Neural cell (in vitro differentiated cells): ENCODE results near the gene NFIB. TPM values are rescaled to one million over a fixed set of nuclear protein-coding genes. Genes with fewer than 3 reads are reported as not detected.

Source experiments
- H2AFZ ChIP-seq: fragments of 200-600, 300-800 bp; sonication (generic), shearing (Covaris generic); 2 replicates; pipeline ENCODE4 v1.6.0; 2014; ENCODE audit warnings: low read depth, mild to moderate bottlenecking, antibody characterized with exemption, low read length, moderate library complexity
- H3F3A ChIP-seq: fragments of 200-600 bp; shearing (Covaris generic); 2 replicates; pipeline ENCODE4 v1.6.1; 2016; ENCODE audit warnings: mild to moderate bottlenecking, moderate library complexity, mixed read lengths, antibody characterized with exemption, low read length; ENCODE audit not compliant: insufficient read depth, poor library complexity, severe bottlenecking
- H3K27ac ChIP-seq: fragments of 200-600, 300-800 bp; sonication (generic), shearing (Covaris generic); 2 replicates; pipeline ENCODE4 v1.5.1; 2014; ENCODE audit warnings: mild to moderate bottlenecking, low read length, moderate library complexity
- H3K27me3 ChIP-seq: fragments of 300-800, 200-600 bp; sonication (generic), shearing (Covaris generic); 2 replicates; pipeline ENCODE4 v1.6.0; 2014; ENCODE audit warnings: mild to moderate bottlenecking, low read depth, low read length, moderate library complexity; ENCODE audit not compliant: insufficient read depth
- H3K36me3 ChIP-seq: fragments of 300-800, 200-600 bp; sonication (generic), shearing (Covaris generic); 2 replicates; pipeline ENCODE4 v1.5.1; 2014; ENCODE audit warnings: mild to moderate bottlenecking, antibody characterized with exemption, low read length, moderate library complexity; ENCODE audit not compliant: insufficient read depth
- H3K4me2 ChIP-seq: fragments of 300-800, 200-600 bp; sonication (generic), shearing (Covaris generic); 2 replicates; pipeline ENCODE4 v1.6.0; 2014; ENCODE audit warnings: mild to moderate bottlenecking, low read length
- H3K4me3 ChIP-seq: fragments of 300-800, 200-600 bp; sonication (generic), shearing (Covaris generic); 2 replicates; pipeline ENCODE4 v1.5.1; 2014; ENCODE audit warnings: mild to moderate bottlenecking, low read length, moderate library complexity
- H3K79me2 ChIP-seq: fragments of 200-600 bp; shearing (Covaris generic); replicated peaks from 2 replicates; pipeline ENCODE4 v1.6.0; 2014; ENCODE audit warnings: mild to moderate bottlenecking, low read length, moderate library complexity; ENCODE audit not compliant: insufficient read depth
- H3K9ac ChIP-seq: fragments of 300-800, 200-600 bp; sonication (generic), shearing (Covaris generic); 2 replicates; pipeline ENCODE4 v1.6.1; 2016; ENCODE audit warnings: mild to moderate bottlenecking, low read length, mixed read lengths
- H3K9me2 ChIP-seq: fragments of 200-600 bp; shearing (Covaris generic); 2 replicates; pipeline ENCODE4 v1.6.1; 2016; ENCODE audit warnings: mild to moderate bottlenecking, low read length, mixed read lengths; ENCODE audit not compliant: insufficient read depth
- H3K9me3 ChIP-seq: fragments of 200-600, 300-800 bp; sonication (generic), shearing (Covaris generic); 2 replicates; pipeline ENCODE4 v1.6.1; 2016; ENCODE audit warnings: mild to moderate bottlenecking, mixed run types, low read length, moderate library complexity, mixed read lengths
- H4K20me1 ChIP-seq: fragments of 200-600 bp; shearing (Covaris generic); 2 replicates; pipeline ENCODE4 v1.6.1; 2016; ENCODE audit warnings: mild to moderate bottlenecking, mixed run types; ENCODE audit not compliant: insufficient read depth
- EP300 ChIP-seq: fragments of 450-650 bp; conservative IDR thresholded peaks from 2 replicates; pipeline ENCODE4 v1.6.1; 2014; ENCODE audit warnings: antibody characterized with exemption, mild to moderate bottlenecking, moderate library complexity; ENCODE audit not compliant: poor library complexity, severe bottlenecking
- EZH2 ChIP-seq: fragments of 200-600, 300-800 bp; shearing (Covaris generic), sonication (generic); IDR thresholded peaks from 2 replicates; pipeline ENCODE4 v1.6.1; 2014; ENCODE audit warnings: antibody characterized with exemption, low read length, borderline replicate concordance, mild to moderate bottlenecking; ENCODE audit not compliant: insufficient read depth, poor library complexity, severe bottlenecking
- MXI1 ChIP-seq: fragments of 450-650 bp; conservative IDR thresholded peaks from 2 replicates; pipeline ENCODE4 v1.6.1; 2014; ENCODE audit warnings: antibody characterized with exemption, mild to moderate bottlenecking; ENCODE audit not compliant: poor library complexity, severe bottlenecking
- POLR2AphosphoS5 ChIP-seq: IDR thresholded peaks from 2 replicates; pipeline ENCODE4 v1.6.1; 2012
- RAD21 ChIP-seq: fragments of 450-650 bp; conservative IDR thresholded peaks from 2 replicates; pipeline ENCODE4 v1.6.1; 2014; ENCODE audit warnings: antibody characterized with exemption, mild to moderate bottlenecking, moderate library complexity
- SMC3 ChIP-seq: fragments of 450-650 bp; conservative IDR thresholded peaks from 2 replicates; pipeline ENCODE4 v1.6.1; 2014; ENCODE audit warnings: antibody characterized with exemption, mild to moderate bottlenecking, moderate library complexity; ENCODE audit not compliant: poor library complexity
- TAF1 ChIP-seq: IDR thresholded peaks from 2 replicates; pipeline ENCODE4 v1.6.1; 2012; ENCODE audit warnings: low read depth
- polyA plus RNA-seq: library from polyadenylated mRNA; depleted of rRNA; stranded (reverse); fragments of >200 nt; gene quantifications from 2 replicates; pipeline ENCODE4 v1.2.3, GENCODE V29; 2014
- TF ChIP-seq, protein P1 (sequence below): fragments of 450-650 bp; IDR thresholded peaks from 2 replicates; pipeline ENCODE4 v1.5.1; 2014; ENCODE audit warnings: antibody characterized with exemption, mild to moderate bottlenecking, moderate library complexity; ENCODE audit not compliant: poor library complexity, severe bottlenecking
- TF ChIP-seq, protein P2 (sequence below): IDR thresholded peaks from 2 replicates; pipeline ENCODE4 v1.6.1; 2012; ENCODE audit warnings: borderline replicate concordance

Gene NFIB
- polyA plus RNA-seq, 1 donor from 2014 or later = 0.73 TPM

DNA sequence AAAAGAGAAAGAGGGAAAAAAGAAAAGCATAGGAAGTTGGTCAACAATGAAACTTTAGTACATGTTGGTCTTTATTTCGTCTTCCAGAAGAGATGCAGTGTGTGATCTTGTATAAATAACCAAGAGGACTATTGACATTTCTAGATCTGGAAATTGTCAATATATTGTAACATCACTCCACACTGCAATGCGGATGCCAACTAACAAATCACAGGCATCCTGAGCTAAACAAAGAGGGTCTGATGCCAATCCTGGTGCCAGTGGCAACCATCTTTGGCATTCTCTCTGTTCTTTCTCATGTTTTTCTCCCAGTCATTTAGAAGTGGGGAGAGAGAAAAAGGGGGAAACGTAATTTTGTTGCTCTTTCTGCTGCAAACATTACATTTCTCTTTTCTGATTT lies 9.7 kb downstream of the NFIB start:
- Histone ChIP-seq H3K9me3 (no peaks in the 10 kb centered on the region), H3K79me2 (no peaks in the 10 kb centered on the region), H3K36me3 (no peaks in the 10 kb centered on the region), H3K9me2 (no peaks in the 10 kb centered on the region), H2AFZ (no peak overlapping the region), H3K27ac (no peak overlapping the region), H4K20me1 (no peaks in the 10 kb centered on the region), H3F3A (no peaks in the 10 kb centered on the region), H3K9ac (no peak overlapping the region), H3K27me3 (no peaks in the 10 kb centered on the region), H3K4me3 (no peak overlapping the region), H3K4me2 (no peak overlapping the region)
- TF ChIP-seq, protein P1, sequence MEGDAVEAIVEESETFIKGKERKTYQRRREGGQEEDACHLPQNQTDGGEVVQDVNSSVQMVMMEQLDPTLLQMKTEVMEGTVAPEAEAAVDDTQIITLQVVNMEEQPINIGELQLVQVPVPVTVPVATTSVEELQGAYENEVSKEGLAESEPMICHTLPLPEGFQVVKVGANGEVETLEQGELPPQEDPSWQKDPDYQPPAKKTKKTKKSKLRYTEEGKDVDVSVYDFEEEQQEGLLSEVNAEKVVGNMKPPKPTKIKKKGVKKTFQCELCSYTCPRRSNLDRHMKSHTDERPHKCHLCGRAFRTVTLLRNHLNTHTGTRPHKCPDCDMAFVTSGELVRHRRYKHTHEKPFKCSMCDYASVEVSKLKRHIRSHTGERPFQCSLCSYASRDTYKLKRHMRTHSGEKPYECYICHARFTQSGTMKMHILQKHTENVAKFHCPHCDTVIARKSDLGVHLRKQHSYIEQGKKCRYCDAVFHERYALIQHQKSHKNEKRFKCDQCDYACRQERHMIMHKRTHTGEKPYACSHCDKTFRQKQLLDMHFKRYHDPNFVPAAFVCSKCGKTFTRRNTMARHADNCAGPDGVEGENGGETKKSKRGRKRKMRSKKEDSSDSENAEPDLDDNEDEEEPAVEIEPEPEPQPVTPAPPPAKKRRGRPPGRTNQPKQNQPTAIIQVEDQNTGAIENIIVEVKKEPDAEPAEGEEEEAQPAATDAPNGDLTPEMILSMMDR = no peak
- no peak for TF ChIP-seq EZH2
- no peak for TF ChIP-seq TAF1
- no peak for TF ChIP-seq MXI1
- TF ChIP-seq RAD21 = no peak
- no peak for TF ChIP-seq POLR2AphosphoS5
- TF ChIP-seq, protein P2, sequence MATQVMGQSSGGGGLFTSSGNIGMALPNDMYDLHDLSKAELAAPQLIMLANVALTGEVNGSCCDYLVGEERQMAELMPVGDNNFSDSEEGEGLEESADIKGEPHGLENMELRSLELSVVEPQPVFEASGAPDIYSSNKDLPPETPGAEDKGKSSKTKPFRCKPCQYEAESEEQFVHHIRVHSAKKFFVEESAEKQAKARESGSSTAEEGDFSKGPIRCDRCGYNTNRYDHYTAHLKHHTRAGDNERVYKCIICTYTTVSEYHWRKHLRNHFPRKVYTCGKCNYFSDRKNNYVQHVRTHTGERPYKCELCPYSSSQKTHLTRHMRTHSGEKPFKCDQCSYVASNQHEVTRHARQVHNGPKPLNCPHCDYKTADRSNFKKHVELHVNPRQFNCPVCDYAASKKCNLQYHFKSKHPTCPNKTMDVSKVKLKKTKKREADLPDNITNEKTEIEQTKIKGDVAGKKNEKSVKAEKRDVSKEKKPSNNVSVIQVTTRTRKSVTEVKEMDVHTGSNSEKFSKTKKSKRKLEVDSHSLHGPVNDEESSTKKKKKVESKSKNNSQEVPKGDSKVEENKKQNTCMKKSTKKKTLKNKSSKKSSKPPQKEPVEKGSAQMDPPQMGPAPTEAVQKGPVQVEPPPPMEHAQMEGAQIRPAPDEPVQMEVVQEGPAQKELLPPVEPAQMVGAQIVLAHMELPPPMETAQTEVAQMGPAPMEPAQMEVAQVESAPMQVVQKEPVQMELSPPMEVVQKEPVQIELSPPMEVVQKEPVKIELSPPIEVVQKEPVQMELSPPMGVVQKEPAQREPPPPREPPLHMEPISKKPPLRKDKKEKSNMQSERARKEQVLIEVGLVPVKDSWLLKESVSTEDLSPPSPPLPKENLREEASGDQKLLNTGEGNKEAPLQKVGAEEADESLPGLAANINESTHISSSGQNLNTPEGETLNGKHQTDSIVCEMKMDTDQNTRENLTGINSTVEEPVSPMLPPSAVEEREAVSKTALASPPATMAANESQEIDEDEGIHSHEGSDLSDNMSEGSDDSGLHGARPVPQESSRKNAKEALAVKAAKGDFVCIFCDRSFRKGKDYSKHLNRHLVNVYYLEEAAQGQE = no peak
- no peak for TF ChIP-seq EP300
- TF ChIP-seq SMC3 = no peak

DNA sequence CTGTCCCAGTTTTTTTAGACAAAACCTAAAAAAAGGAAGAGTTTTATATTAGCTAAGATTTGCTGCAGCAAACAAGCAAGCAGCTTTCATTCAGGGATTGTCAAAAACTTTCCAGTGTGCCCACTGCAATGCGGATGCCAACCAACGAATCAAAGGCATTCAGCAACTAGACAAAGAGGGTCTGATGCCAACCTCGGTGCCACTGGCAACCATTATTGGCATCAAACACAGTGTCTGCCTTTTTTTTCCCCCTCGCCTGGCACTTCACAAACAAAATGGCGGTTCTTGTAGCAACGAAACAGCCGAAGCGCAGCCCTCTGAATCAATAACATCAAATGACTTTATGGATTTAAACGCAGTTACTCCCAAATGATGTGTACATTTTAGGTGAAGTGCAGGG lies 10.4 kb downstream of the NFIB start:
- H3K4me3 ChIP-seq = no peak overlapping the region
- H3K27me3 ChIP-seq = no peaks in the 10 kb centered on the region
- H3F3A ChIP-seq = no peaks in the 10 kb centered on the region
- TF ChIP-seq RAD21 = no peak
- TF ChIP-seq EP300 = no peak
- no peak for TF ChIP-seq EZH2
- TF ChIP-seq, protein P1 = no peak
- TF ChIP-seq SMC3 = no peak
- no peak for TF ChIP-seq TAF1
- no peak for TF ChIP-seq POLR2AphosphoS5
- no peak overlapping the region for H3K9ac ChIP-seq
- no peak overlapping the region for H3K4me2 ChIP-seq
- no peaks in the 10 kb centered on the region for H3K9me3 ChIP-seq
- no peaks in the 10 kb centered on the region for H4K20me1 ChIP-seq
- H3K9me2 ChIP-seq = no peaks in the 10 kb centered on the region
- H3K36me3 ChIP-seq = no peaks in the 10 kb centered on the region
- H2AFZ ChIP-seq = no peak overlapping the region
- no peak overlapping the region for H3K27ac ChIP-seq
- H3K79me2 ChIP-seq = no peaks in the 10 kb centered on the region
